Measurements from ENCODE around the gene MKRN1. TPM values are rescaled to one million over a fixed set of nuclear protein-coding genes. Genes with fewer than 3 reads are reported as not detected.

MKRN1 gene
- total RNA-seq, 1 experiment from 2014 or later, result 68.8 TPM

GRCh38 chr7:140495514-140496097, 16.3 kb upstream of the MKRN1 start:
- Histone ChIP-seq H3K27ac (ENCODE audit: low read length) (no peak overlapping the region), H3K36me3 (ENCODE audit: insufficient read depth, low read length) (no peaks in the 10 kb centered on the region), H3K27me3 (ENCODE audit: low read length) (no peaks in the 10 kb centered on the region), H3K4me1 (ENCODE audit: low read length) (no peaks in the 10 kb centered on the region), H4K20me1 (ENCODE audit: insufficient read depth, low read depth, low read length) (no peaks in the 10 kb centered on the region), H3K9me3 (ENCODE audit: low read length) (no peaks in the 10 kb centered on the region), H3K9ac (ENCODE audit: low read length) (no peak overlapping the region), H3K79me2 (ENCODE audit: low read length) (no peaks in the 10 kb centered on the region), H3K4me3 (ENCODE audit: low read length) (no peak overlapping the region), H2AFZ (ENCODE audit: low read length) (no peak overlapping the region), H3K4me2 (ENCODE audit: low read depth, low read length, poor library complexity, severe bottlenecking) (no peak overlapping the region), H3K9me2 (replicated peaks; ENCODE audit: insufficient read depth, low read length) (no peaks in the 10 kb centered on the region)
- DNase-seq, result no peak

- no peaks in the 10 kb centered on the region for H3K9me2 ChIP-seq (replicated peaks; ENCODE audit: insufficient read depth, low read length)
- H4K20me1 ChIP-seq (ENCODE audit: insufficient read depth, low read depth, low read length), result no peaks in the 10 kb centered on the region
- H3K4me3 ChIP-seq (ENCODE audit: low read length), result no peak overlapping the region
- H3K79me2 ChIP-seq (ENCODE audit: low read length), result no peaks in the 10 kb centered on the region
- H3K36me3 ChIP-seq (ENCODE audit: insufficient read depth, low read length), result no peaks in the 10 kb centered on the region
- H3K4me2 ChIP-seq (ENCODE audit: low read depth, low read length, poor library complexity, severe bottlenecking), result no peak overlapping the region
- no peaks in the 10 kb centered on the region for H3K4me1 ChIP-seq (ENCODE audit: low read length)
- no peak overlapping the region for H2AFZ ChIP-seq (ENCODE audit: low read length)
- H3K27ac ChIP-seq (ENCODE audit: low read length), result no peak overlapping the region
- no peak overlapping the region for H3K9ac ChIP-seq (ENCODE audit: low read length)
- no peaks in the 10 kb centered on the region for H3K27me3 ChIP-seq (ENCODE audit: low read length)
- no peak for DNase-seq
- H3K9me3 ChIP-seq (ENCODE audit: low read length), result no peaks in the 10 kb centered on the region
Measured at GRCh38 chr7:140494867-140495266, 15.6 kb upstream of the MKRN1 start.

- Histone ChIP-seq H3K79me2 (ENCODE audit: low read length) (no peaks in the 10 kb centered on the region), H3K36me3 (ENCODE audit: insufficient read depth, low read length) (no peaks in the 10 kb centered on the region), H3K9ac (ENCODE audit: low read length) (no peak overlapping the region), H3K27me3 (ENCODE audit: low read length) (no peaks in the 10 kb centered on the region), H2AFZ (ENCODE audit: low read length) (no peak overlapping the region), H3K4me3 (ENCODE audit: low read length) (no peak overlapping the region), H3K9me2 (replicated peaks; ENCODE audit: insufficient read depth, low read length) (no peaks in the 10 kb centered on the region), H3K4me1 (ENCODE audit: low read length) (peaks cover 8% of the 10 kb centered on the region), H3K9me3 (ENCODE audit: low read length) (no peaks in the 10 kb centered on the region), H3K27ac (ENCODE audit: low read length) (no peak overlapping the region), H4K20me1 (ENCODE audit: insufficient read depth, low read depth, low read length) (no peaks in the 10 kb centered on the region), H3K4me2 (ENCODE audit: low read depth, low read length, poor library complexity, severe bottlenecking) (no peak overlapping the region)
- DNase-seq, result no peak
Measured at GRCh38 chr7:140489026-140489359, 9.7 kb upstream of the MKRN1 start.

GRCh38 chr7:140485500-140486265, 6.4 kb upstream of the MKRN1 start:
- H3K27ac ChIP-seq (ENCODE audit: low read length), result no peak overlapping the region
- H4K20me1 ChIP-seq (ENCODE audit: insufficient read depth, low read depth, low read length), result no peaks in the 10 kb centered on the region
- H3K4me2 ChIP-seq (ENCODE audit: low read depth, low read length, poor library complexity, severe bottlenecking), result no peak overlapping the region
- no peaks in the 10 kb centered on the region for H3K36me3 ChIP-seq (ENCODE audit: insufficient read depth, low read length)
- H3K79me2 ChIP-seq (ENCODE audit: low read length), result no peaks in the 10 kb centered on the region
- DNase-seq, result no peak
- no peaks in the 10 kb centered on the region for H3K27me3 ChIP-seq (ENCODE audit: low read length)
- H3K9ac ChIP-seq (ENCODE audit: low read length), result no peak overlapping the region
- no peaks in the 10 kb centered on the region for H3K9me3 ChIP-seq (ENCODE audit: low read length)
- peaks cover 8% of the 10 kb centered on the region for H3K4me1 ChIP-seq (ENCODE audit: low read length)
- no peak overlapping the region for H2AFZ ChIP-seq (ENCODE audit: low read length)
- no peaks in the 10 kb centered on the region for H3K9me2 ChIP-seq (replicated peaks; ENCODE audit: insufficient read depth, low read length)
- H3K4me3 ChIP-seq (ENCODE audit: low read length), result no peak overlapping the region

GRCh38 chr7:140484951-140485499, 5.7 kb upstream of the MKRN1 start:
- Histone ChIP-seq H4K20me1 (ENCODE audit: insufficient read depth, low read depth, low read length) (no peaks in the 10 kb centered on the region), H3K9ac (ENCODE audit: low read length) (no peak overlapping the region), H2AFZ (ENCODE audit: low read length) (no peak overlapping the region), H3K9me2 (replicated peaks; ENCODE audit: insufficient read depth, low read length) (no peaks in the 10 kb centered on the region), H3K79me2 (ENCODE audit: low read length) (no peaks in the 10 kb centered on the region), H3K27me3 (ENCODE audit: low read length) (no peaks in the 10 kb centered on the region), H3K27ac (ENCODE audit: low read length) (no peak overlapping the region), H3K36me3 (ENCODE audit: insufficient read depth, low read length) (no peaks in the 10 kb centered on the region), H3K9me3 (ENCODE audit: low read length) (no peaks in the 10 kb centered on the region), H3K4me1 (ENCODE audit: low read length) (peaks cover 8% of the 10 kb centered on the region), H3K4me3 (ENCODE audit: low read length) (no peak overlapping the region), H3K4me2 (ENCODE audit: low read depth, low read length, poor library complexity, severe bottlenecking) (no peak overlapping the region)
- DNase-seq, result no peak

- Histone ChIP-seq H4K20me1 (ENCODE audit: insufficient read depth, low read depth, low read length) (no peaks in the 10 kb centered on the region), H3K27me3 (ENCODE audit: low read length) (no peaks in the 10 kb centered on the region), H3K9me3 (ENCODE audit: low read length) (no peaks in the 10 kb centered on the region), H3K9ac (ENCODE audit: low read length) (no peak overlapping the region), H2AFZ (ENCODE audit: low read length) (no peak overlapping the region), H3K79me2 (ENCODE audit: low read length) (no peaks in the 10 kb centered on the region), H3K9me2 (replicated peaks; ENCODE audit: insufficient read depth, low read length) (no peaks in the 10 kb centered on the region), H3K4me3 (ENCODE audit: low read length) (no peak overlapping the region), H3K36me3 (ENCODE audit: insufficient read depth, low read length) (no peaks in the 10 kb centered on the region), H3K4me2 (ENCODE audit: low read depth, low read length, poor library complexity, severe bottlenecking) (no peak overlapping the region), H3K4me1 (ENCODE audit: low read length) (peaks cover 12% of the 10 kb centered on the region), H3K27ac (ENCODE audit: low read length) (no peak overlapping the region)
- DNase-seq, result no peak
Measured at GRCh38 chr7:140484479-140484878, 5.2 kb upstream of the MKRN1 start.

- H2AFZ ChIP-seq (ENCODE audit: low read length), result peak overlapping the region; percentile 59; the same call in 1 of the 2 replicates
- H3K27ac ChIP-seq (ENCODE audit: low read length), result no peak overlapping the region
- H3K9ac ChIP-seq (ENCODE audit: low read length), result peak overlapping the region; percentile 8; the same call in 1 of the 2 replicates
Measured at GRCh38 chr7:140479739-140480084, 407 bp upstream of the MKRN1 start.

GRCh38 chr7:140478246-140479061, 851 bp downstream of the MKRN1 start:
- Histone ChIP-seq H3K4me3 (ENCODE audit: low read length) (peak overlapping the region; percentile 98), H3K9me2 (replicated peaks; ENCODE audit: insufficient read depth, low read length) (no peaks in the 10 kb centered on the region), H3K9me3 (ENCODE audit: low read length) (no peaks in the 10 kb centered on the region), H3K27ac (ENCODE audit: low read length) (peak overlapping the region; percentile 85), H3K4me2 (ENCODE audit: low read depth, low read length, poor library complexity, severe bottlenecking) (peak overlapping the region; percentile 86), H3K27me3 (ENCODE audit: low read length) (no peaks in the 10 kb centered on the region), H3K79me2 (ENCODE audit: low read length) (peaks cover 55% of the 10 kb centered on the region), H3K4me1 (ENCODE audit: low read length) (peaks cover 30% of the 10 kb centered on the region), H4K20me1 (ENCODE audit: insufficient read depth, low read depth, low read length) (peaks cover 27% of the 10 kb centered on the region), H2AFZ (ENCODE audit: low read length) (peak overlapping the region; percentile 89), H3K36me3 (ENCODE audit: insufficient read depth, low read length) (no peaks in the 10 kb centered on the region), H3K9ac (ENCODE audit: low read length) (peak overlapping the region; percentile 92)
- DNase-seq, result peak; percentile 88

More at GRCh38 chr7:140479739-140480084, 407 bp upstream of the MKRN1 start:
- no peaks in the 10 kb centered on the region for H3K9me2 ChIP-seq (replicated peaks; ENCODE audit: insufficient read depth, low read length)
- peaks cover 43% of the 10 kb centered on the region for H3K79me2 ChIP-seq (ENCODE audit: low read length)
- peaks cover 33% of the 10 kb centered on the region for H3K4me1 ChIP-seq (ENCODE audit: low read length)
- H3K36me3 ChIP-seq (ENCODE audit: insufficient read depth, low read length), result no peaks in the 10 kb centered on the region
- no peaks in the 10 kb centered on the region for H3K9me3 ChIP-seq (ENCODE audit: low read length)
- peak overlapping the region; percentile 98 for H3K4me3 ChIP-seq (ENCODE audit: low read length)
- peaks cover 25% of the 10 kb centered on the region for H4K20me1 ChIP-seq (ENCODE audit: insufficient read depth, low read depth, low read length)
- H3K4me2 ChIP-seq (ENCODE audit: low read depth, low read length, poor library complexity, severe bottlenecking), result peak overlapping the region; percentile 86
- no peak for DNase-seq
- H3K27me3 ChIP-seq (ENCODE audit: low read length), result no peaks in the 10 kb centered on the region

Data from Karpas-422 (cell line).